KMS-11 (cell line): ENCODE results near the gene SNAP29.

ENCODE experiments used
- H2AFZ ChIP-seq: fragments of 200-600 bp; sonication (generic); 2 replicates; pipeline ENCODE4 v1.6.1; 2016; ENCODE audit warnings: antibody characterized with exemption, mixed run types, low read depth
- H3K27ac ChIP-seq: fragments of 200-600 bp; sonication (generic); 2 replicates; pipeline ENCODE4 v1.6.1; 2016; ENCODE audit warnings: mild to moderate bottlenecking, mixed run types
- H3K27me3 ChIP-seq: fragments of 200-600 bp; sonication (generic); 2 replicates; pipeline ENCODE4 v1.6.1; 2017; ENCODE audit warnings: mild to moderate bottlenecking, low read depth, mixed run types, moderate library complexity; ENCODE audit not compliant: insufficient read depth
- H3K36me3 ChIP-seq: fragments of 200-600 bp; sonication (generic); 2 replicates; pipeline ENCODE4 v1.6.1; 2017; ENCODE audit warnings: mild to moderate bottlenecking, mixed run types; ENCODE audit not compliant: insufficient read depth
- H3K4me1 ChIP-seq: fragments of 200-600 bp; sonication (generic); 2 replicates; pipeline ENCODE4 v1.6.1; 2016; ENCODE audit warnings: mild to moderate bottlenecking, low read depth, mixed run types; ENCODE audit not compliant: poor library complexity, severe bottlenecking
- H3K4me2 ChIP-seq: fragments of 200-600 bp; sonication (generic); 2 replicates; pipeline ENCODE4 v1.7.0; 2016; ENCODE audit warnings: mild to moderate bottlenecking, mixed run types
- H3K4me3 ChIP-seq: fragments of 200-600 bp; sonication (generic); IDR thresholded peaks from 2 replicates; pipeline ENCODE4 v1.6.1; 2017; ENCODE audit warnings: low read depth, low read length, mixed read lengths; ENCODE audit not compliant: insufficient read depth
- H3K79me2 ChIP-seq: fragments of 200-600 bp; sonication (generic); 2 replicates; pipeline ENCODE4 v1.6.1; 2016; ENCODE audit warnings: low read depth, mixed run types; ENCODE audit not compliant: insufficient read depth
- H3K9ac ChIP-seq: fragments of 200-600 bp; sonication (generic); 2 replicates; pipeline ENCODE4 v1.6.1; 2016; ENCODE audit warnings: mild to moderate bottlenecking, mixed run types
- H4K20me1 ChIP-seq: fragments of 200-600 bp; sonication (generic); 2 replicates; pipeline ENCODE4 v1.6.1; 2016; ENCODE audit warnings: mild to moderate bottlenecking, mixed run types; ENCODE audit not compliant: insufficient read depth
- CTCF ChIP-seq: fragments of 200-600 bp; sonication (generic); conservative IDR thresholded peaks from 2 replicates; pipeline ENCODE4 v1.6.1; 2017; ENCODE audit warnings: low read depth, mild to moderate bottlenecking, antibody characterized with exemption, low read length, moderate library complexity, mixed read lengths

Gene SNAP29

GRCh38 chr22:20881869-20882815, 23.3 kb downstream of the SNAP29 start:
- Histone ChIP-seq H3K9ac (no peak overlapping the region), H3K4me3 (no peak overlapping the region), H3K27me3 (no peaks in the 10 kb centered on the region), H3K27ac (no peak overlapping the region), H3K36me3 (no peaks in the 10 kb centered on the region), H4K20me1 (no peaks in the 10 kb centered on the region), H3K4me2 (no peak overlapping the region), H3K4me1 (no peaks in the 10 kb centered on the region), H3K79me2 (no peaks in the 10 kb centered on the region), H2AFZ (no peak overlapping the region)
- TF ChIP-seq CTCF, result no peak

GRCh38 chr22:20882855-20883254, 24.0 kb downstream of the SNAP29 start:
- Histone ChIP-seq H2AFZ (no peak overlapping the region), H3K36me3 (no peaks in the 10 kb centered on the region)

GRCh38 chr22:20884454-20884853, 25.6 kb downstream of the SNAP29 start:
- Histone ChIP-seq H3K27me3 (no peaks in the 10 kb centered on the region), H3K36me3 (no peaks in the 10 kb centered on the region), H3K27ac (no peak overlapping the region), H2AFZ (no peak overlapping the region), H3K79me2 (no peaks in the 10 kb centered on the region), H3K4me2 (no peak overlapping the region), H3K4me1 (no peaks in the 10 kb centered on the region), H3K9ac (no peak overlapping the region), H4K20me1 (no peaks in the 10 kb centered on the region), H3K4me3 (no peak overlapping the region)
- TF ChIP-seq CTCF, result no peak

More at GRCh38 chr22:20882855-20883254, 24.0 kb downstream of the SNAP29 start:
- TF ChIP-seq CTCF, result no peak
- no peaks in the 10 kb centered on the region for H3K79me2 ChIP-seq
- no peak overlapping the region for H3K27ac ChIP-seq
- H3K4me3 ChIP-seq, result no peak overlapping the region
- H3K4me2 ChIP-seq, result no peak overlapping the region
- H4K20me1 ChIP-seq, result no peaks in the 10 kb centered on the region
- H3K4me1 ChIP-seq, result no peaks in the 10 kb centered on the region
- H3K9ac ChIP-seq, result no peak overlapping the region
- H3K27me3 ChIP-seq, result no peaks in the 10 kb centered on the region

GRCh38 chr22:20885017-20885556, 26.3 kb downstream of the SNAP29 start:
- H3K27me3 ChIP-seq, result no peaks in the 10 kb centered on the region
- no peak overlapping the region for H3K9ac ChIP-seq
- no peaks in the 10 kb centered on the region for H3K79me2 ChIP-seq
- no peak for TF ChIP-seq CTCF
- H3K4me1 ChIP-seq, result no peaks in the 10 kb centered on the region
- no peaks in the 10 kb centered on the region for H3K36me3 ChIP-seq
- no peak overlapping the region for H3K27ac ChIP-seq
- no peak overlapping the region for H2AFZ ChIP-seq
- no peaks in the 10 kb centered on the region for H4K20me1 ChIP-seq
- no peak overlapping the region for H3K4me2 ChIP-seq
- H3K4me3 ChIP-seq, result no peak overlapping the region
